OCI-LY3 (cell line): ENCODE results near the gene EHBP1.

Experiments
- H2AFZ ChIP-seq: fragments of 200-600, 300-600 bp; shearing (Covaris generic); 2 replicates; pipeline ENCODE4 v1.6.0; 2014; ENCODE audit warnings: antibody characterized with exemption, low read depth, low read length
- H3K27ac ChIP-seq: fragments of 200-600, 300-600 bp; sonication (generic); 2 replicates; pipeline ENCODE4 v1.5.1; 2014; ENCODE audit warnings: mild to moderate bottlenecking, low read length, moderate library complexity, mixed read lengths
- H3K27me3 ChIP-seq: fragments of 200-600, 300-600 bp; sonication (generic); 2 replicates; pipeline ENCODE4 v1.6.1; 2014; ENCODE audit warnings: low read depth, low read length, mixed read lengths
- H3K36me3 ChIP-seq: fragments of 200-600, 300-600 bp; sonication (generic); replicated peaks from 2 replicates; pipeline ENCODE3; 2014; ENCODE audit warnings: low read depth, low read length, mixed read lengths
- H3K4me1 ChIP-seq: fragments of 300-600, 200-600 bp; sonication (generic); 2 replicates; pipeline ENCODE4 v1.6.1; 2014; ENCODE audit warnings: low read length, mixed read lengths
- H3K4me2 ChIP-seq: fragments of 200-600, 300-600 bp; sonication (generic); 2 replicates; pipeline ENCODE4 v1.6.1; 2014; ENCODE audit warnings: low read length, mixed read lengths
- H3K4me3 ChIP-seq: fragments of 300-600, 200-600 bp; sonication (generic); 2 replicates; pipeline ENCODE4 v1.5.1; 2014; ENCODE audit warnings: antibody characterized with exemption, mild to moderate bottlenecking, low read length, moderate library complexity
- H3K79me2 ChIP-seq: fragments of 300-600, 200-600 bp; shearing (Covaris generic); 2 replicates; pipeline ENCODE4 v1.6.1; 2014; ENCODE audit warnings: mild to moderate bottlenecking, low read length, mixed read lengths
- H3K9ac ChIP-seq: fragments of 300-600, 200-600 bp; shearing (Covaris generic); 2 replicates; pipeline ENCODE4 v1.6.0; 2014; ENCODE audit warnings: mild to moderate bottlenecking, low read length, moderate library complexity
- H3K9me3 ChIP-seq: fragments of 200-600, 300-600 bp; shearing (Covaris generic); 2 replicates; pipeline ENCODE4 v1.6.1; 2014; ENCODE audit warnings: low read length, mixed read lengths; ENCODE audit not compliant: insufficient read depth
- H4K20me1 ChIP-seq: fragments of 200-600, 300-600 bp; sonication (generic); 2 replicates; pipeline ENCODE4 v1.6.1; 2016; ENCODE audit warnings: low read length, mixed read lengths; ENCODE audit not compliant: insufficient read depth
- EZH2phosphoT487 ChIP-seq: fragments of 200-600 bp; shearing (Covaris generic); IDR thresholded peaks from 2 replicates; pipeline ENCODE4 v1.6.1; 2018; ENCODE audit warnings: antibody characterized with exemption, mixed run types, low read depth
- TF ChIP-seq, protein P1 (sequence below): fragments of 200-600, 300-600 bp; sonication (generic); IDR thresholded peaks from 2 replicates; pipeline ENCODE4 v1.5.1; 2014; ENCODE audit warnings: antibody characterized with exemption, low read length, low read depth

Gene EHBP1

DNA sequence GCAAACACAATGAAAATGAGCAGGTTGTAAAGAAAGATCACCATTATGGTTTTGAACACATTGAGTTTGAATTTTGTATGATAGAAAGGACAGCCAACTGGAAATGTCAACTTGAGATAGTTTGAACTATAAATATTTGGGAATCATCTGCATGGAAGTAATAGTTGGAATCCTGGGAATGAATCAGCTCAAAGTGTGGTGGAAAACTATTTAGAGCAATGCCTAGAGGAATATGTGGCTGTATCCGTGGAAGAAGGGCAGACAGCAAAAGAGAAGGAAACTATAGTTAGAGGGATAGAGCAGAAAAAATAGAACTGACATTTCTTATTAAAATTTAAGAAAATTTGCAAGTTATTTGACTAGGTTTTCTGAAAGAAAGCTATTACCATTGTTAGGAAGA is 232.6 kb downstream of the EHBP1 start:
- Histone ChIP-seq H2AFZ (no peak overlapping the region), H3K4me1 (peaks cover 5% of the 10 kb centered on the region), H3K9ac (no peak overlapping the region), H3K27ac (no peak overlapping the region), H3K4me3 (no peak overlapping the region), H3K36me3 (no peaks in the 10 kb centered on the region), H3K27me3 (no peaks in the 10 kb centered on the region), H4K20me1 (no peaks in the 10 kb centered on the region), H3K79me2 (no peaks in the 10 kb centered on the region), H3K9me3 (no peaks in the 10 kb centered on the region), H3K4me2 (no peak overlapping the region)
- no peak for TF ChIP-seq EZH2phosphoT487
- TF ChIP-seq, protein P1, sequence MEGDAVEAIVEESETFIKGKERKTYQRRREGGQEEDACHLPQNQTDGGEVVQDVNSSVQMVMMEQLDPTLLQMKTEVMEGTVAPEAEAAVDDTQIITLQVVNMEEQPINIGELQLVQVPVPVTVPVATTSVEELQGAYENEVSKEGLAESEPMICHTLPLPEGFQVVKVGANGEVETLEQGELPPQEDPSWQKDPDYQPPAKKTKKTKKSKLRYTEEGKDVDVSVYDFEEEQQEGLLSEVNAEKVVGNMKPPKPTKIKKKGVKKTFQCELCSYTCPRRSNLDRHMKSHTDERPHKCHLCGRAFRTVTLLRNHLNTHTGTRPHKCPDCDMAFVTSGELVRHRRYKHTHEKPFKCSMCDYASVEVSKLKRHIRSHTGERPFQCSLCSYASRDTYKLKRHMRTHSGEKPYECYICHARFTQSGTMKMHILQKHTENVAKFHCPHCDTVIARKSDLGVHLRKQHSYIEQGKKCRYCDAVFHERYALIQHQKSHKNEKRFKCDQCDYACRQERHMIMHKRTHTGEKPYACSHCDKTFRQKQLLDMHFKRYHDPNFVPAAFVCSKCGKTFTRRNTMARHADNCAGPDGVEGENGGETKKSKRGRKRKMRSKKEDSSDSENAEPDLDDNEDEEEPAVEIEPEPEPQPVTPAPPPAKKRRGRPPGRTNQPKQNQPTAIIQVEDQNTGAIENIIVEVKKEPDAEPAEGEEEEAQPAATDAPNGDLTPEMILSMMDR = no peak

DNA sequence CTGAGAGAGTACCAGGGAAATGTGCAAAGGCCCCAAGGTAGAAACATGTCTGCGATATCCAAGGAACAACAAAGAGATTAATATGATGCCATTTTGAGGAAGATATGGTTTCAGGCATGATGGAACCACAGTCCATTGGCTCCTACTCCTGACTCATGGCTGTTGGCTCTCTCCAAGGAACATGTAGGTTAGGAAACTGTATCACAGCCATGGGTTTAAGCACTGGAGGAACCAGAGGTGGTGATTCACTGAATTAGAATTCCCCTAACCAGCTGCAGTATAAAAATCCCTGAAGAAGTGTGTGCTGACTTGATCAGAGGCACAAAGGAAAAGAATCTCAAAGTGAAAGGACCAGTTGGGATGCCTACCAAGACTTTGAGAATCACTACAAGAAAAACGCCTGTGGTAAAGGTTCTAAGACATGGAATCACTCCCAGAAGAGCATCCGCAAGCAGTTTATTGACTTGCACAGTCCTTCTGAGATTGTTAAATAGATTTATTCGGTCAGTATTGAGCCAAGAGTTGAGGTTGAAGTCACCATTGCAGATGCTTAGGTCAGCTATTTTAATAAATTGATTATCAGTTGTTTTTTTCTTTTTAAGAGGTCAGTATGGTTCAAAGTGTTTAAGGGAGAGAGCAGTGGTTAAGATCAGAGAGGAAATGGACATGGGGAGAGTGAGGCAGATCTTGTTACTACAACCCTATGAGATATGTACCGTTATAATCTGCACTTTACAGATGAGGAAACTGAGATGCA is 234.4 kb downstream of the EHBP1 start:
- Histone ChIP-seq H3K4me3 (no peak overlapping the region), H3K79me2 (no peaks in the 10 kb centered on the region), H2AFZ (no peak overlapping the region), H3K4me1 (peaks cover 5% of the 10 kb centered on the region), H3K9me3 (no peaks in the 10 kb centered on the region), H3K27me3 (no peaks in the 10 kb centered on the region), H3K9ac (no peak overlapping the region), H4K20me1 (no peaks in the 10 kb centered on the region), H3K4me2 (no peak overlapping the region), H3K27ac (no peak overlapping the region), H3K36me3 (no peaks in the 10 kb centered on the region)
- TF ChIP-seq, protein P1 = no peak
- TF ChIP-seq EZH2phosphoT487 = no peak

DNA sequence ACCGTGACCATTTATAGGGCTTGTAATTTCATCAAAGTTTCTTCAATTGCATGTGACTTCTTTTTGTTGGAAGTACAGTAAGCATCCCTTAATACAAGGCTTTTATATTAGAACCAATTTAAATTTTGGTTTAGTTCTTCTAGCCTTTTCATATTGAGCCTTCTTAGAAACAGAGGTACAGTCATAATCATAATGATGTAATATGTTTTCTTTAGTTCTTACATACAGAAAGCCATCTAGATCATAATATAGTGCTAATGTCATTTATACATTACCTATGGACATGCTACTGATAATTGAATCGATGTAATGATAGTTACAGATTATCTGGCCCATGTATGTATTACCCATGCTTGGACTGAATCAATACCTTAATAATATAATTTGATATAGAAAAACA is 235.2 kb downstream of the EHBP1 start:
- TF ChIP-seq, protein P1 = no peak
- no peak for TF ChIP-seq EZH2phosphoT487

DNA sequence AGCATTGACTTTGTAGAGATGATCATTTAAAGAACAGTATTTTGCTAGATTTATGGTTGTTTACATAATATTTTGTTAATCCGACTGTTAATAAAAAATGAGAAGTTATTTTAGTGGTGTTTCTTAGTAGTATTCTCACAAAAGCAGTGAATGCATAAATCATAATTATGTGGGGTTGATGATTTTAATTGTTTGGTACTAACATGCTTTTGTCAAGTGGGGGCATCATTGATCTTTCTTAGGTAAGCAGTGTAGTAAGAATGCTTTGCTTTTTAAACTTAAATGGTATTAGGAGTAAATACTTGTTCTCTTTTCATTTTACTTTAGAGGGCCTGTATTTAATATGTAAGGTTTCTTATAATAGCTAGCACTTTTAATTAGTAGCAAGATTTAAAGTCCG is 235.9 kb downstream of the EHBP1 start:
- H3K4me3 ChIP-seq = no peak overlapping the region
- peaks cover 5% of the 10 kb centered on the region for H3K4me1 ChIP-seq
- no peaks in the 10 kb centered on the region for H3K79me2 ChIP-seq
- H3K9ac ChIP-seq = no peak overlapping the region
- no peak overlapping the region for H2AFZ ChIP-seq
- H3K9me3 ChIP-seq = no peaks in the 10 kb centered on the region
- H3K27ac ChIP-seq = no peak overlapping the region
- H4K20me1 ChIP-seq = no peaks in the 10 kb centered on the region
- no peak overlapping the region for H3K4me2 ChIP-seq
- TF ChIP-seq, protein P1 = peak; percentile 39
- no peak for TF ChIP-seq EZH2phosphoT487
- no peaks in the 10 kb centered on the region for H3K27me3 ChIP-seq
- no peaks in the 10 kb centered on the region for H3K36me3 ChIP-seq

More for the DNA sequence above, 235.2 kb downstream of the EHBP1 start:
- no peak overlapping the region for H3K4me2 ChIP-seq
- H3K27me3 ChIP-seq = no peaks in the 10 kb centered on the region
- H4K20me1 ChIP-seq = no peaks in the 10 kb centered on the region
- no peaks in the 10 kb centered on the region for H3K79me2 ChIP-seq
- no peak overlapping the region for H3K9ac ChIP-seq
- H3K9me3 ChIP-seq = no peaks in the 10 kb centered on the region
- no peak overlapping the region for H3K27ac ChIP-seq
- H2AFZ ChIP-seq = no peak overlapping the region
- no peaks in the 10 kb centered on the region for H3K36me3 ChIP-seq
- H3K4me1 ChIP-seq = peaks cover 5% of the 10 kb centered on the region
- H3K4me3 ChIP-seq = no peak overlapping the region
